ENCODE data around the gene CSAD. TPM values are rescaled to one million over a fixed set of nuclear protein-coding genes. Genes with fewer than 3 reads are reported as not detected.
A peak's percentile ranks its signal among the peaks of the same experiment; 100 is the strongest.

The CSAD gene
- total RNA-seq, 1 experiment from 2014 or later, result 32.3 TPM

- Histone ChIP-seq H3K27ac (ENCODE audit: low read depth, low read length, poor library complexity, severe bottlenecking) (no peak overlapping the region), H3K4me1 (ENCODE audit: insufficient read depth, low read length, poor library complexity, severe bottlenecking) (no peaks in the 10 kb centered on the region), H3K4me3 (ENCODE audit: low read depth, low read length, poor library complexity, severe bottlenecking) (no peak overlapping the region), H3K27me3 (replicated peaks; ENCODE audit: insufficient read depth, low read depth, low read length, poor library complexity) (no peaks in the 10 kb centered on the region), H3K36me3 (ENCODE audit: insufficient read depth, low read length, poor library complexity, severe bottlenecking) (peaks cover 14% of the 10 kb centered on the region), H3K9me3 (ENCODE audit: low read depth, low read length, poor library complexity, severe bottlenecking) (no peaks in the 10 kb centered on the region)
- POLR2A ChIA-PET (ENCODE audit: low non-redundant PET), result no interaction called here
- DNase-seq (ENCODE audit: low spot score), result no peak
- TF ChIP-seq EZH2 (IDR thresholded peaks at IDR 0.05; ENCODE audit: borderline replicate concordance, low read depth, low read length, poor library complexity, severe bottlenecking), result no peak
- no TSS peak for BruUV-seq (replicated peaks)
- CTCF ChIA-PET, result no interaction called here
- intact Hi-C loops (cut with micrococcal nuclease; ENCODE audit: unreplicated experiment), result no loop called here
These were observed 11.3 kb upstream of the CSAD start for GRCh38 chr12:53191885-53192530.

- no peak for DNase-seq (ENCODE audit: low spot score)
- TF ChIP-seq EZH2 (IDR thresholded peaks at IDR 0.05; ENCODE audit: borderline replicate concordance, low read depth, low read length, poor library complexity, severe bottlenecking) (no peak), CTCF (conservative IDR thresholded peaks at IDR 0.05; ENCODE audit: low read depth, low read length) (no peak)
- no peak overlapping the region for H3K27ac ChIP-seq (ENCODE audit: low read depth, low read length, poor library complexity, severe bottlenecking)
- peaks cover 21% of the 10 kb centered on the region for H3K36me3 ChIP-seq (ENCODE audit: insufficient read depth, low read length, poor library complexity, severe bottlenecking)
- no TSS peak for BruUV-seq (replicated peaks)
- intact Hi-C loops (cut with micrococcal nuclease; ENCODE audit: unreplicated experiment), result no loop called here
- H3K4me1 ChIP-seq (ENCODE audit: insufficient read depth, low read length, poor library complexity, severe bottlenecking), result no peaks in the 10 kb centered on the region
- CTCF ChIA-PET, result interaction anchor here (0.6 to 2.3 kb wide), 2 partner anchors 15 to 125 kb away, joined by 3 to 14 read pairs; no protein-coding TSS in a partner anchor
- H3K27me3 ChIP-seq (replicated peaks; ENCODE audit: insufficient read depth, low read depth, low read length, poor library complexity), result no peaks in the 10 kb centered on the region
- no peak overlapping the region for H3K4me3 ChIP-seq (ENCODE audit: low read depth, low read length, poor library complexity, severe bottlenecking)
- H3K9me3 ChIP-seq (ENCODE audit: low read depth, low read length, poor library complexity, severe bottlenecking), result no peaks in the 10 kb centered on the region
- POLR2A ChIA-PET (ENCODE audit: low non-redundant PET), result interaction anchor here (0.6 kb wide), 1 partner anchor 64 kb away, joined by 4 read pairs; no protein-coding TSS in a partner anchor
These were observed 10.6 kb upstream of the CSAD start for GRCh38 chr12:53191096-53191884.

GRCh38 chr12:53190108-53190729 is 9.5 kb upstream of the CSAD start:
- POLR2A ChIA-PET (ENCODE audit: low non-redundant PET), result interaction anchor here (0.6 to 0.7 kb wide), 2 partner anchors 30 to 44 kb away, joined by 3 to 7 read pairs; no protein-coding TSS in a partner anchor
- DNase-seq (ENCODE audit: low spot score), result peak; percentile 74
- TF ChIP-seq EZH2 (IDR thresholded peaks at IDR 0.05; ENCODE audit: borderline replicate concordance, low read depth, low read length, poor library complexity, severe bottlenecking), result no peak
- peak; percentile 76 for TF ChIP-seq CTCF (conservative IDR thresholded peaks at IDR 0.05; ENCODE audit: low read depth, low read length)

More at GRCh38 chr12:53190108-53190729, 9.5 kb upstream of the CSAD start:
- TSS peak; percentile 13 for BruUV-seq (replicated peaks)
- Histone ChIP-seq H3K4me1 (ENCODE audit: insufficient read depth, low read length, poor library complexity, severe bottlenecking) (no peaks in the 10 kb centered on the region), H3K27me3 (replicated peaks; ENCODE audit: insufficient read depth, low read depth, low read length, poor library complexity) (no peaks in the 10 kb centered on the region), H3K4me3 (ENCODE audit: low read depth, low read length, poor library complexity, severe bottlenecking) (no peak overlapping the region), H3K27ac (ENCODE audit: low read depth, low read length, poor library complexity, severe bottlenecking) (no peak overlapping the region), H3K9me3 (ENCODE audit: low read depth, low read length, poor library complexity, severe bottlenecking) (no peaks in the 10 kb centered on the region), H3K36me3 (ENCODE audit: insufficient read depth, low read length, poor library complexity, severe bottlenecking) (peaks cover 32% of the 10 kb centered on the region)
- intact Hi-C loops (cut with micrococcal nuclease; ENCODE audit: unreplicated experiment), result no loop called here
- CTCF ChIA-PET, result interaction anchor here (2.3 kb wide), 1 partner anchor 124 kb away, joined by 14 read pairs; no protein-coding TSS in a partner anchor
